Endodermal cell (in vitro differentiated cells): Measurements from ENCODE around the gene PMIS2. TPM values are rescaled to one million over a fixed set of nuclear protein-coding genes. Genes with fewer than 3 reads are reported as not detected.

Experiments used
- DNase-seq: peaks from one replicate; pipeline ENCODE4 v3.0.0-alpha.2; 2017
- H3K27ac ChIP-seq: 2 replicates; pipeline ENCODE4 v1.5.1; 2013; ENCODE audit warnings: mild to moderate bottlenecking, low read depth, low read length, moderate library complexity
- H3K27me3 ChIP-seq: 2 replicates; pipeline ENCODE4 v1.6.1; 2013; ENCODE audit warnings: mild to moderate bottlenecking, low read length, moderate library complexity; ENCODE audit not compliant: insufficient read depth, control insufficient read depth, poor library complexity, severe bottlenecking
- H3K36me3 ChIP-seq: 2 replicates; pipeline ENCODE4 v1.7.0; 2013; ENCODE audit warnings: mild to moderate bottlenecking, low read length, moderate library complexity; ENCODE audit not compliant: control insufficient read depth, insufficient read depth
- H3K4me1 ChIP-seq: one replicate; pipeline ENCODE4 v1.7.0; 2013; ENCODE audit warnings: low read length; ENCODE audit not compliant: control insufficient read depth, insufficient read depth
- H3K4me3 ChIP-seq: 2 replicates; pipeline ENCODE4 v1.5.1; 2013; ENCODE audit warnings: mild to moderate bottlenecking, low read length, moderate library complexity
- H3K9ac ChIP-seq: 2 replicates; pipeline ENCODE4 v1.6.1; 2013; ENCODE audit warnings: mild to moderate bottlenecking, low read length, moderate library complexity; ENCODE audit not compliant: poor library complexity, severe bottlenecking; ENCODE audit errors: extremely low read depth
- H3K9me3 ChIP-seq: 2 replicates; pipeline ENCODE4 v1.6.1; 2013; ENCODE audit warnings: mild to moderate bottlenecking, low read length, moderate library complexity; ENCODE audit not compliant: control insufficient read depth
- H3K27ac Mint-ChIP-seq: 2 replicates; pipeline ENCODE4 v1.8.0; 2020; ENCODE audit warnings: mixed read lengths
- H3K27me3 Mint-ChIP-seq: 2 replicates; pipeline ENCODE4 v1.8.0; 2021; ENCODE audit warnings: mild to moderate bottlenecking, mixed read lengths; ENCODE audit not compliant: insufficient read depth
- H3K36me3 Mint-ChIP-seq: 2 replicates; pipeline ENCODE4 v1.8.0; 2020; ENCODE audit warnings: low read depth, mixed read lengths
- H3K4me1 Mint-ChIP-seq: 2 replicates; pipeline ENCODE4 v1.8.0; 2020; ENCODE audit warnings: mixed read lengths
- H3K4me3 Mint-ChIP-seq: 2 replicates; pipeline ENCODE4 v1.8.0; 2020; ENCODE audit warnings: mild to moderate bottlenecking, moderate library complexity, mixed read lengths
- H3K9me3 Mint-ChIP-seq: 2 replicates; pipeline ENCODE4 v1.8.0; 2020; ENCODE audit warnings: mild to moderate bottlenecking, mixed read lengths
- CTCF ChIP-seq: fragments of 200-600 bp; sonication (generic); conservative IDR thresholded peaks from 2 replicates; pipeline ENCODE4 v1.5.0; 2021; ENCODE audit warnings: antibody characterized with exemption, mild to moderate bottlenecking
- WGBS, 2 experiments: methylation state at CpG; one replicate each; pipeline versions ENCODE4 v1.1.5 to v1.1.7; 2013; ENCODE audit warnings: missing lambda C conversion rate in 2 of 2, mixed read lengths in 1 of 2; ENCODE audit not compliant: insufficient coverage in 1 of 2, insufficient read length in 1 of 2; 5-methylcytosine and 5-hydroxymethylcytosine counted together
- total RNA-seq, 2 donors: library from RNA; stranded (reverse); fragmentation: NEBNext Ultra II Directional in 1 of 2; extraction: Animal tissue kit (Norgen Biotek cat#: 25700) in 1 of 2; gene quantifications; 2 replicates in 1 of 2; 3 replicates in 1 of 2; pipeline ENCODE4 v1.2.1, GENCODE V29; 2021

Gene PMIS2
- total RNA-seq, 2 donors from 2014 or later = not detected

GRCh38 chr19:35544110-35544802 lies 41.7 kb upstream of the PMIS2 start:
- 86 to 89% methylated on average over 3 of the region's 3 CpGs for WGBS, 2 experiments
- peak overlapping the region; percentile 84 for H3K4me3 Mint-ChIP-seq
- Histone ChIP-seq H3K27ac (no peak overlapping the region), H3K36me3 (peaks cover 29% of the 10 kb centered on the region), H3K9me3 (no peaks in the 10 kb centered on the region), H3K27me3 (no peaks in the 10 kb centered on the region), H3K4me1 (peaks cover 10% of the 10 kb centered on the region), H3K4me3 (peak overlapping the region; percentile 99), H3K9ac (peak overlapping the region; percentile 81)
- DNase-seq = no peak
- peaks cover 21% of the 10 kb centered on the region for H3K4me1 Mint-ChIP-seq
- H3K36me3 Mint-ChIP-seq = peaks cover 48% of the 10 kb centered on the region
- no peaks in the 10 kb centered on the region for H3K27me3 Mint-ChIP-seq
- no peak for TF ChIP-seq CTCF
- no peaks in the 10 kb centered on the region for H3K9me3 Mint-ChIP-seq
- peak overlapping the region; percentile 86 for H3K27ac Mint-ChIP-seq

DNA sequence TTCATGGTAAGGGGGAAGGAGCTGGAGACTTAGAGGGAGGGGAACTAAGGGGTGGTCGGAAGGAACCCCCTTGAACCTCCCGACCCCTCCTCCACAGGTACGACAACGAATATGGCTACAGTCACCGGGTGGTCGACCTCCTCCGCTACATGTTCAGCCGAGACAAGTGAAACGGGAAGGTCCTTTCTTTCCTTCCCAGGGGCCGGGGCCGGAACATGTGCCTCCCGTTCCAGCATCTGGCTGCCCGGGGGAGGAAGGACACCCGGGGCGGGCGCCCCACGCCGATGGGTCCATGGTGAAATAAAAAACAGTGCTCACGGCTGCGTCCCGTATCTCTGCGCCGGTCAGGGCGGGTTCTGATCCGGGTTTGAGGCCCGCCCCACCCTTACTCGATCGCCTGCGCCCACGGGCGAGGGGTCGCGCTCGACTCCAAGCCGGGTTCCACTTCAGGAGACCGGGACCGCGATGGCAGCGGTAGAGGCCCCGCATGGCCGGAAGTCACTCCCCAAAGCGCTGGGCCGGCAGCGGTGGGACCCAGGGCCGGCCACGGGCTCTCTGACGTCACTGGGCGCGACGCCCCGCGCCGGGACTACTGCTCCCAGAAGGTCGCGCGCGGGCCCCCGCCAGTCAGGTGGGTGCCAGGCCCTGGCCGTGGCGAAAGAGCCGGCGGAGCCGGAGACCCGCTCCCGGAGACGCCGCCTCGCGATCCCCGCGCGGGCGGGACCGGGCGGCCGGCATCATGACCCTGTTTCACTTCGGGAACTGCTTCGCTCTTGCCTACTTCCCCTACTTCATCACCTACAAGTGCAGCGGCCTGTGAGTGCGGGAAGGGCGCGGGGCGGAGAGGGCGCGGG lies 40.7 kb upstream of the PMIS2 start, which contains the start of gene TMEM147:
Gene TMEM147 (plus strand): TSS at position 626 of the 854 bp plus-strand sequence. CDS start 114 bp downstream, at position 740.
- peaks cover 10% of the 10 kb centered on the region for H3K4me1 ChIP-seq
- peaks cover 37% of the 10 kb centered on the region for H3K36me3 ChIP-seq
- peak; percentile 96 for DNase-seq
- no peaks in the 10 kb centered on the region for H3K9me3 Mint-ChIP-seq
- peak within 1 kb of the TSS; percentile 24 for H3K27ac ChIP-seq
- H3K4me3 Mint-ChIP-seq = peak within 1 kb of the TSS; percentile 84
- H3K9ac ChIP-seq = peak within 1 kb of the TSS; percentile 81
- no peaks in the 10 kb centered on the region for H3K27me3 ChIP-seq
- TF ChIP-seq CTCF = no peak
- no peaks in the 10 kb centered on the region for H3K9me3 ChIP-seq
- H3K4me1 Mint-ChIP-seq = peaks cover 22% of the 10 kb centered on the region
- H3K27ac Mint-ChIP-seq = peak within 1 kb of the TSS; percentile 91
- 0% methylated on average over 51 to 85 of the region's 85 CpGs for WGBS, 2 experiments
- peaks cover 45% of the 10 kb centered on the region for H3K36me3 Mint-ChIP-seq
- H3K27me3 Mint-ChIP-seq = no peaks in the 10 kb centered on the region
- peak within 1 kb of the TSS; percentile 99 for H3K4me3 ChIP-seq

DNA sequence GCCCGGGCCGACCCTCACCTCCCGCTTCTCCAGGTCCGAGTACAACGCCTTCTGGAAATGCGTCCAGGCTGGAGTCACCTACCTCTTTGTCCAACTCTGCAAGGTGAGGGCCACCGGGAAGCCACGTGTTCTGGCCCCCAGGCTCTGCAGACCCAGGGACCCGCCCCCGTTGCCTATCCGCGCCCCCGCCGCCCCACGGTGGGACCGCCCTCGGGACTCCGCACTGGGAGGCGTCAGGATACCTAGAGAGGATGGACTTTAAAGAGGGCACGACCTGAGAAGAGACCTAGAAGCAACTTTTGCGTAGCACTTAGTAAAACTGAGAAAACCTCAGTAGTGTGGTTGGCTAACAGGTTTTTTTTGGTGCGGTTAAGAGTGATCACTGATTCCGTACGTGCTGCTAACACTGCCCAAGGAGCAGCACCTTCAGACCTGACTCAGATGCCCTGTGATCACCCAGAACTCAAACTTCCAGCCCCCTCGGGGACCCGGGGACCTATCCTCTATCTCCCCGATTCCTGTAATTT lies 40.1 kb upstream of the PMIS2 start:
- Mint-ChIP-seq H3K36me3 (peaks cover 47% of the 10 kb centered on the region), H3K27ac (peak overlapping the region; percentile 91), H3K4me1 (peaks cover 22% of the 10 kb centered on the region), H3K9me3 (no peaks in the 10 kb centered on the region), H3K27me3 (no peaks in the 10 kb centered on the region), H3K4me3 (peak overlapping the region; percentile 84)
- DNase-seq = no peak
- Histone ChIP-seq H3K9me3 (no peaks in the 10 kb centered on the region), H3K36me3 (peaks cover 36% of the 10 kb centered on the region), H3K4me3 (peak overlapping the region; percentile 99), H3K4me1 (peaks cover 10% of the 10 kb centered on the region), H3K9ac (peak overlapping the region; percentile 81), H3K27me3 (no peaks in the 10 kb centered on the region), H3K27ac (no peak overlapping the region)
- 7 to 16% methylated on average over 14 to 27 of the region's 27 CpGs for WGBS, 2 experiments
- no peak for TF ChIP-seq CTCF
